C4-2B (cell line): ENCODE data around the gene ASXL1.

Source experiments
- CTCF ChIP-seq: fragments of 450-650 bp; conservative IDR thresholded peaks from 2 replicates; pipeline ENCODE4 v1.5.1; 2017; ENCODE audit warnings: mild to moderate bottlenecking
- ZFX ChIP-seq: fragments of 450-650 bp; IDR thresholded peaks from 2 replicates; pipeline ENCODE4 v1.6.1; 2017

GRCh38 chr20:32327087-32327681 is 30.9 kb upstream of the ASXL1 start:
- TF ChIP-seq ZFX (no peak), CTCF (no peak)
